NT2/D1 (cell line): ENCODE data around the gene ZFHX2.

Source experiments
- DNase-seq: peaks from one replicate; pipeline ENCODE4 v3.0.0-alpha.2; 2011; ENCODE audit warnings: low read depth, low spot score
- H3K27me3 ChIP-seq: 2 replicates; pipeline ENCODE4 v1.6.0; 2011; ENCODE audit warnings: mild to moderate bottlenecking; ENCODE audit not compliant: insufficient read length, insufficient read depth
- H3K36me3 ChIP-seq: 2 replicates; pipeline ENCODE4 v1.6.1; 2011; ENCODE audit warnings: mild to moderate bottlenecking, low read length, mixed read lengths; ENCODE audit not compliant: insufficient read depth, insufficient read length
- H3K4me1 ChIP-seq: 2 replicates; pipeline ENCODE4 v1.5.1; 2011; ENCODE audit not compliant: insufficient read depth, insufficient read length
- H3K4me3 ChIP-seq: 2 replicates; pipeline ENCODE4 v1.5.1; 2011; ENCODE audit warnings: low read depth; ENCODE audit not compliant: insufficient read length
- H3K9ac ChIP-seq: 2 replicates; pipeline ENCODE4 v1.6.0; 2011; ENCODE audit warnings: low read depth; ENCODE audit not compliant: insufficient read length
- H3K9me3 ChIP-seq: 2 replicates; pipeline ENCODE4 v1.5.1; 2011; ENCODE audit warnings: mild to moderate bottlenecking, low read length; ENCODE audit not compliant: insufficient read depth
- SUZ12 ChIP-seq: IDR thresholded peaks from 2 replicates; pipeline ENCODE4 v1.6.1; 2011; ENCODE audit not compliant: insufficient read length, insufficient read depth; ENCODE audit errors: extremely low read depth
- YY1 ChIP-seq: IDR thresholded peaks from 2 replicates; pipeline ENCODE4 v1.6.1; 2011; ENCODE audit not compliant: insufficient read length, insufficient read depth
- ZNF274 ChIP-seq: IDR thresholded peaks from 2 replicates; pipeline ENCODE4 v1.6.1; 2011; ENCODE audit warnings: mild to moderate bottlenecking, low read depth, low read length

Gene ZFHX2

GRCh38 chr14:23517650-23518326 lies 33.8 kb downstream of the ZFHX2 start:
- Histone ChIP-seq H3K9me3 (no peaks in the 10 kb centered on the region), H3K27me3 (no peaks in the 10 kb centered on the region), H3K4me3 (no peak overlapping the region), H3K36me3 (peaks cover 15% of the 10 kb centered on the region), H3K4me1 (no peaks in the 10 kb centered on the region), H3K9ac (no peak overlapping the region)
- TF ChIP-seq YY1 (no peak), ZNF274 (no peak), SUZ12 (no peak)
- DNase-seq: no peak

GRCh38 chr14:23514644-23514957 lies 37.0 kb downstream of the ZFHX2 start:
- Histone ChIP-seq H3K9me3 (no peaks in the 10 kb centered on the region), H3K27me3 (no peaks in the 10 kb centered on the region), H3K36me3 (peaks cover 7% of the 10 kb centered on the region), H3K4me1 (no peaks in the 10 kb centered on the region), H3K9ac (no peak overlapping the region), H3K4me3 (no peak overlapping the region)
- no peak for TF ChIP-seq ZNF274
- TF ChIP-seq SUZ12: no peak
- TF ChIP-seq YY1: no peak
- no peak for DNase-seq

- TF ChIP-seq YY1: no peak
- no peak for TF ChIP-seq ZNF274
- H3K4me1 ChIP-seq: no peaks in the 10 kb centered on the region
- DNase-seq: no peak
- no peak overlapping the region for H3K9ac ChIP-seq
- no peaks in the 10 kb centered on the region for H3K27me3 ChIP-seq
- H3K4me3 ChIP-seq: no peak overlapping the region
- H3K36me3 ChIP-seq: peaks cover 7% of the 10 kb centered on the region
- no peaks in the 10 kb centered on the region for H3K9me3 ChIP-seq
These were observed 37.5 kb downstream of the ZFHX2 start for GRCh38 chr14:23513818-23514643.

- no peak for DNase-seq
- no peak overlapping the region for H3K9ac ChIP-seq
- H3K36me3 ChIP-seq: peaks cover 7% of the 10 kb centered on the region
- no peak overlapping the region for H3K4me3 ChIP-seq
- H3K27me3 ChIP-seq: no peaks in the 10 kb centered on the region
- H3K4me1 ChIP-seq: peaks cover 2% of the 10 kb centered on the region
- no peaks in the 10 kb centered on the region for H3K9me3 ChIP-seq
- TF ChIP-seq YY1 (no peak), ZNF274 (no peak), SUZ12 (no peak)
These were observed 38.4 kb downstream of the ZFHX2 start for GRCh38 chr14:23513005-23513817.

- DNase-seq: no peak
- Histone ChIP-seq H3K4me3 (no peak overlapping the region), H3K9me3 (no peaks in the 10 kb centered on the region), H3K4me1 (peaks cover 2% of the 10 kb centered on the region), H3K9ac (no peak overlapping the region), H3K27me3 (no peaks in the 10 kb centered on the region), H3K36me3 (peaks cover 7% of the 10 kb centered on the region)
- TF ChIP-seq YY1 (no peak), SUZ12 (no peak), ZNF274 (no peak)
These were observed 39.4 kb downstream of the ZFHX2 start for GRCh38 chr14:23512156-23512555.

GRCh38 chr14:23494223-23494622 lies 57.3 kb downstream of the ZFHX2 start:
- no peak for TF ChIP-seq YY1
- no peak for TF ChIP-seq SUZ12
- TF ChIP-seq ZNF274: no peak
- peak; percentile 51 for DNase-seq
- Histone ChIP-seq H3K36me3 (no peaks in the 10 kb centered on the region), H3K9ac (no peak overlapping the region), H3K9me3 (no peaks in the 10 kb centered on the region), H3K4me1 (no peaks in the 10 kb centered on the region), H3K4me3 (no peak overlapping the region), H3K27me3 (no peaks in the 10 kb centered on the region)

GRCh38 chr14:23492618-23493272 lies 58.8 kb downstream of the ZFHX2 start:
- no peaks in the 10 kb centered on the region for H3K9me3 ChIP-seq
- H3K4me1 ChIP-seq: no peaks in the 10 kb centered on the region
- H3K4me3 ChIP-seq: no peak overlapping the region
- H3K36me3 ChIP-seq: peaks cover 6% of the 10 kb centered on the region
- H3K9ac ChIP-seq: no peak overlapping the region
- no peaks in the 10 kb centered on the region for H3K27me3 ChIP-seq
- no peak for DNase-seq
- TF ChIP-seq YY1: no peak
- TF ChIP-seq ZNF274: no peak
- no peak for TF ChIP-seq SUZ12
